HG03558 (cell line): ENCODE data around the gene HP.
"Not testable (repeated sequence)": the region's sequence is repeated elsewhere in the genome, so short reads cannot be mapped to it uniquely, and the experiment has no call there.

ENCODE experiments used
- ATAC-seq: cut with Tn5 transposase; IDR thresholded peaks from one replicate; pipeline ENCODE4 v1.9.1; 2021; ENCODE audit warnings: moderate number of reproducible peaks; ENCODE audit not compliant: unreplicated experiment; ENCODE audit errors: extremely low read depth

Gene HP

GRCh38 chr16:72054254-72054847, at the start of gene HP:
Gene HP, plus strand, starts transcription at chr16:72054505. Its CDS starts 148 bp downstream, at chr16:72054653.
- not testable (repeated sequence) for ATAC-seq

- ATAC-seq: not testable (repeated sequence)
These were observed 46.3 kb upstream of the HP start for GRCh38 chr16:72008065-72008423.

- ATAC-seq: peak; percentile 96
These were observed 45.7 kb upstream of the HP start, which contains the start of gene DHODH for GRCh38 chr16:72008424-72009216. Gene DHODH, plus strand, starts transcription at chr16:72008744. Its CDS starts 21 bp downstream, at chr16:72008765.

GRCh38 chr16:72009779-72010178, 44.5 kb upstream of the HP start:
- no peak for ATAC-seq

- no peak for ATAC-seq
These were observed 41.7 kb upstream of the HP start for GRCh38 chr16:72012607-72013006.

GRCh38 chr16:72013389-72013788, 40.9 kb upstream of the HP start:
- ATAC-seq: no peak

- ATAC-seq: no peak
These were observed 40.3 kb upstream of the HP start for GRCh38 chr16:72013888-72014581.

- ATAC-seq: no peak
These were observed 39.6 kb upstream of the HP start for GRCh38 chr16:72014675-72015074.

- no peak for ATAC-seq
These were observed 39.2 kb upstream of the HP start for GRCh38 chr16:72015124-72015523.

GRCh38 chr16:72018470-72018869, 35.8 kb upstream of the HP start:
- no peak for ATAC-seq

- no peak for ATAC-seq
These were observed 33.3 kb upstream of the HP start for GRCh38 chr16:72021043-72021442.

GRCh38 chr16:72022127-72022526, 32.2 kb upstream of the HP start:
- ATAC-seq: no peak

- ATAC-seq: no peak
These were observed 30.3 kb upstream of the HP start for GRCh38 chr16:72023962-72024361.

GRCh38 chr16:72024862-72025382, 29.4 kb upstream of the HP start:
- no peak for ATAC-seq

- ATAC-seq: no peak
These were observed 28.7 kb upstream of the HP start for GRCh38 chr16:72025404-72026114.

GRCh38 chr16:72027669-72028378, 26.5 kb upstream of the HP start:
- no peak for ATAC-seq

GRCh38 chr16:72029567-72030271, 24.6 kb upstream of the HP start:
- no peak for ATAC-seq

GRCh38 chr16:72033437-72033836, 20.9 kb upstream of the HP start:
- ATAC-seq: no peak

GRCh38 chr16:72036098-72036497, 18.2 kb upstream of the HP start:
- ATAC-seq: no peak
